H7 (cell line): Measurements from ENCODE around the gene CFAP97D2. TPM values are rescaled to one million over a fixed set of nuclear protein-coding genes. Genes with fewer than 3 reads are reported as not detected.

ENCODE experiments used
- DNase-seq: peaks from one replicate; pipeline ENCODE4 v3.0.0; 2012
- H3K27me3 ChIP-seq: 2 replicates; pipeline ENCODE4 v1.6.0; 2011; ENCODE audit warnings: mild to moderate bottlenecking, low read length; ENCODE audit not compliant: control insufficient read depth, insufficient read depth
- H3K36me3 ChIP-seq: replicated peaks from 2 replicates; pipeline ENCODE4 v1.5.1; 2011; ENCODE audit warnings: low read length; ENCODE audit not compliant: control insufficient read depth, insufficient read depth
- H3K4me3 ChIP-seq: 2 replicates; pipeline ENCODE4 v1.5.1; 2011; ENCODE audit warnings: low read depth, mild to moderate bottlenecking, control low read depth, low read length, moderate library complexity; ENCODE audit not compliant: insufficient read depth
- total RNA-seq: library from RNA; depleted of rRNA; stranded (reverse); fragments of >200 nt; shearing (Covaris generic); gene quantifications from 2 replicates; pipeline ENCODE4 v1.2.3, GENCODE V29; 2014

CFAP97D2 gene
- total RNA-seq, 1 experiment from 2014 or later, result not detected

DNA sequence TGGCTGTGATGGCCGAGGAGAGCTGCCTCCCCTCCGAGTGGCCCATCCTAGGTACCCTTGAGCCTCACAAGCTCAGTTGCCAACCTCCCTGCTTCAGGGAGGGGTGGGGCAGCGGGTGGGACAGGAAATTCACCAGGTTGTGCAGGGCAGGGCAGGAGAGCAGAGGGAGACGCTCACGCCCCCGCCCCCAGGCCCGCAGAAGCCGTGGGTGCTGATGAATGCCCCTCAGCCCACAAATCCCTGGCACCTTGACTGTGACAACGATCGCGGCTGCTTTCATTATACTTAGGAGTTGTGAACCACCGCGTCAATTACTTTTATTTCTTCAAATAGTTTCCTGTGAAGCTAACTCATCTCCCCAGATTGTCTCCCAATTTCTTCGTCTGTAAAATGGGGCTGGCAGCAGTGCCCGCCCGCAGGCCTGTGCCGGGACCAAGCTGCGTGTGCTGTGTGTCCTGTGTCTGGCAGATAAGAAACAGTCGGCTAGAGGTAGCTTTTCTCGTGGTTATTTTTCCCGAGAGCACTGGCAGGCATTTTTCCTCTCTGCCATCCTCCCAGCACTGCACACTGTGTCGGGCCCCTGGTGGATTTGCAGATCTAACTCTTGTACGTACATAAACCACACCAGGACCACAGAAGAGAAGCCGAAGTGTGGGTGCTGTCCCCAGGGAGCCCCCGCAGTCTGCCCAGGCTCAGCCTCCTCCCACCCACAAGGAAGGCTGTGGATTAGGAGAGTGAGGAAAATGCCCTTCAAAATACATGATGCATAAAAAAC, 38.7 kb upstream of the CFAP97D2 start:
- no peak for DNase-seq
- Histone ChIP-seq H3K4me3 (no peak overlapping the region), H3K27me3 (no peaks in the 10 kb centered on the region; the same call in 1 of the 2 replicates), H3K36me3 (no peaks in the 10 kb centered on the region)

DNA sequence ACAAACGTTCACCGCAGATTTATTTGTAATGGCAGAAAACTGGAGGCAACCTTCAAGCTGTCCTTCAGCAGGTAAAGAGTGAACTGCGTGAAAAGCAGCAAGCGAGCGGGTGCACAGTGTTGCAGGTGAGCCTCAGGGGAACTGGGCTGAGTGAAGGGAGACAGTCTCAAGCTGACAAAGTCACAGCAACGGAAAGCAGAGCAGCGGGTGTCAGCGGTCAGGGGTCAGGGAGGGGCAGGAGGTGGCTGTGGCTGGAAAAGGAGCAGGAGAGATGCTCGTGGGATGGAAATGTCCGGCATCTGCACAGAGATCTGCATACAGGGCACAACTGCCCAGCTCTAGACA, 38.2 kb upstream of the CFAP97D2 start:
- H3K27me3 ChIP-seq, result no peaks in the 10 kb centered on the region
- no peaks in the 10 kb centered on the region for H3K36me3 ChIP-seq
- no peak overlapping the region for H3K4me3 ChIP-seq
- DNase-seq, result no peak

DNA sequence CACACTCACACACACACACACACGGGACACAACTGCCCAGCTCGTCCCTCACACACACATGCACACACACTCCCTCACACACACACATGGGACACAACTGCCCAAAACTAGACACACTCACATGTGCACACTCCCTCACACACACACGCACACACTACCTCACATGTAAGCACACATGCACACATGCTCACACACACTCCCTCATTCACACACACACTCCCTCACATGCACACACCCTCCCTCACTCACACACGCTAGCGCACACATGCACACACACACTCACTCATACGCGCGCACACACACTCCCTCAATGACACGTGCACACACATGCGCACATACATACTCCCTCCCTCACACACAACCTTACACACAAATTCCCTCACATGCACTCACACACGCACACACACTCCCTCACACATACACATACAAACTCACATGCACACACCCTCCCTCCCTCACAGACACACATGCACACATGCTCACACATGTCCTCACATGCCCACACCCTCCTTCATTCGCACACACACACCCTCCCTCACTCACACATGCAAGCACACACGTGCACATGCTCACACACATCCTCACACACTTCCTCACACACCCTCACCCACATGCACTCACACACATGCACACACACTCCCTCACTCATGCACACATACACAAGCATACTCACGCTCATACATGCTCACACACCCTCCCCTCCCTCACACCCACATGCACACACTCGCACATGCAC, 37.6 kb upstream of the CFAP97D2 start:
- H3K4me3 ChIP-seq, result no peak overlapping the region
- no peaks in the 10 kb centered on the region for H3K27me3 ChIP-seq
- H3K36me3 ChIP-seq, result no peaks in the 10 kb centered on the region
- no peak for DNase-seq

DNA sequence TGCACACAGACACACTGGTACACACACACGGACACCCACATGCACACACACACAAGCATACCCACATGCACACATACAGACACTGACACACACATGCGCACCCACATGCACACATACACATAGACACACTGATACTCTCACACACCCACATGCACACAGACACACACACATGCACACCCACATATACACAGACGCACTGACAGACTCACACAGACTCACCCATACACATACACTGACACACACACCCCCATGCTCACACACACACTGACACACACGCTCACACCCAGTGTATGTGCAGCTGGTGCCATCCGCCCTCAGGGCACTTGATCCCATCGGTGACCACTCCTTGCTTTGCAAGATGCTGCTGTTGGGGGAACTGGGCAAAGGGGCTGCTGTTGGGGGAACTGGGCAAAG, 36.9 kb upstream of the CFAP97D2 start:
- Histone ChIP-seq H3K36me3 (no peaks in the 10 kb centered on the region), H3K4me3 (no peak overlapping the region), H3K27me3 (no peaks in the 10 kb centered on the region)
- no peak for DNase-seq

DNA sequence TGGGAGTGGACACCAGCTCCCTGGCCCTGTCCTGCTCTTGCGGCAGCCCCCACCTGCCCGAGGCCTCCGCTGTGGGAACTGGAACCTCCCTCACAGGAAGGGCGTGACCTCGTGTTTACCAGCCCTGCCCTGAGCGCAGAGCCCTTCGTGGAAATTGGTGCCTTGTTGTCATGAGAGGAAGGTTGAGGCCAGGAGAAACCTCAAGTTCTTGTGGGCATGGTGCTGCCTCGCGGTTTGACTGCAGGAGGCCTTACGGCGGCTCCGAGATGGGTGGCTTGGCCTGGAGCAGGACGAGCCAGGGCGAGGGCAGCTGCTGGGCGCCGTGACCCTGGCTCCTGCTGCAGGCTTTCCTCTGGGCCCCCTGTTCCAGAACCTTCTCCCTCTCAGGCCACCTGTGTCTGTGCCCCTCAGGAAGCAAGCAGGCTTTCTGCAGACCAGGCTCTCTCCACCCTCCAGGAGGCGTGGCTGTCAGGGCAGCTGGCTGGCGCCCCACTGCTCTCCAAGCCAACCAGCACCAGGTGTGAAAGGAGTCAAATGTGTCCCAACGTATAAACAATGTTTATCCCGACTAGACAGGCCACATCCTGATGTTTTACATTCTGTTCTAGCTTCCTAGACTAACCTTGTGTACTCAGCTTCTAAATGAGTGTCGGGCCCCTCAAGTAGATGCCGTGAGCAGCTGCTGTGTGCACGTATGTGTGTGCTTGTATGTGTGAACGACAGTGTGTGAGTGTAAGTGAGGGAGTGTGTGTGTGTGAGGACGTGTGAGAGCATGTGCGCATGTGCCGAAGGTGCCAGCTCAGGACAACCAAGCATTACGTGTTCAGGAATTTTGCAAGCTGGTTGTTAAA, 36.2 kb upstream of the CFAP97D2 start:
- no peak for DNase-seq
- H3K36me3 ChIP-seq, result no peaks in the 10 kb centered on the region

DNA sequence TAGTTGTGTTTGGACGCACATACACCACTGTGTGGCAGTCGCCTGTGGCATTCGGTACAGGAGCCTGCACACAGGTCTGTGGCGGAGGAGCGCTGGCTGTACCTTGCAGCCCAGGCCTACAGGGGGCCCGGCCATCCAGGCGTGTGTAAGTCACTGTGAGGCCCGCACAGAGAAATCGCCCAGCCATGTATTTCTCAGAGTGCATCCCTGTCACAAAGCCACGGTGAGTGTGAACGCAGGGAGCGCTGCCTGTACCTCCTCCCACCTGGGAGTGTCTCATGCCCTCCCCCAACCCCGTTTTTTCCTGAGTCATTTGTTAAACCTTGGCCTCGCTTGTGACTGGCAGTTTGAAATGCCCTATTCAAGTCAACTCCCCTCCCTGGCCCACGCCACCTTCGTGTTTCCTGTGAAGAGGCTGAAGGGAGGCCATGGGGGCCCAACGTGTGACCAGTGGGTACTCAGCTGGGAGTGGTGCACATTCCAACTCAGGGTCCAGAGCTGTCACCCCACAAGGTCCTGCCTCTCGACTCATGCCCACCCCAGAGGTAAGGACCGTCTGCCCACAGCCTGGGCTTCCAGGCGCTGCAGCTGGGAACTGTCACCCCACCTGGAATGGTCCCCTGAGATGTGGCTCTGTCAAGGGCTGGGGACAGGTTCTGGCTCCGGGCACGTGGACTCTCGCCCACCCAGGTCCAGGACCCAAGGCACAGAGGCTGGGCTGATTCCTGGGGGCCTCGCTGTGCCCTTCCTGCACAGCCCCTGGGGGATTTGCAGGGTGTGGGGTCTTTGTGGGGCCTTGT, 35.1 kb upstream of the CFAP97D2 start:
- no peaks in the 10 kb centered on the region for H3K36me3 ChIP-seq
- DNase-seq, result peak; percentile 89

More for the DNA sequence above, 36.2 kb upstream of the CFAP97D2 start:
- no peak overlapping the region for H3K4me3 ChIP-seq
- H3K27me3 ChIP-seq, result no peaks in the 10 kb centered on the region

DNA sequence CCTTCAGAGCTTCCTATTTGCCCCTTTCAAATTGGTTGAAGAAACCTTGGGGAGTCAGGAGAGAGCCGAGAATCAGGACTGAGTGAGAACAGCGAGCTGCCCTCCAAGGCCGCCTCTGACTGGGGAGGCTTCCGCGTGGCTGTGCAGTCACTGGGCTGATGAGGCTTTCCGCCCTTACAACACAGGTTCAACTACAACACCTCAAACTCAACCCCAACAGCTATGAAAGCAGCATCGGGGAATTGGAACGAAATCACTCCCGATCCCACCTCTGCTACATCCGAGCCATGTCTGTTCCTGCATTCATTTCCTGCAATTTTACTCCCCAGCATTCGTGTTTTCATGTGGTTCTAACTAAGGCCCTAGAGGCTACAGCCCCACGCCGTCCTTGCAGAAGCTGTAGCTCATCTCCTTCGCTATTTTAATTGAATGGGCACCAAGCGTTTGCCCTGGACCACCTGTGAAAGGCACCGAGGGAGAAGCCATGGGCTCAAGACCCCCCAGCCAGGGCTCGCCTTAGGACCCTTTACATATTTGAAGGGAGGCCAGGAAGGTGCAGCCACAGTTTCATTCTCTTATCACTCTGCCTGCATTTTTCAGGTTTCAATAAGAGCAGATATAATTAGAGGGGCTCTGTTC, 34.3 kb upstream of the CFAP97D2 start:
- Histone ChIP-seq H3K4me3 (no peak overlapping the region), H3K36me3 (no peaks in the 10 kb centered on the region), H3K27me3 (no peaks in the 10 kb centered on the region)
- no peak for DNase-seq

More for the DNA sequence above, 35.1 kb upstream of the CFAP97D2 start:
- no peak overlapping the region for H3K4me3 ChIP-seq
- no peaks in the 10 kb centered on the region for H3K27me3 ChIP-seq

DNA sequence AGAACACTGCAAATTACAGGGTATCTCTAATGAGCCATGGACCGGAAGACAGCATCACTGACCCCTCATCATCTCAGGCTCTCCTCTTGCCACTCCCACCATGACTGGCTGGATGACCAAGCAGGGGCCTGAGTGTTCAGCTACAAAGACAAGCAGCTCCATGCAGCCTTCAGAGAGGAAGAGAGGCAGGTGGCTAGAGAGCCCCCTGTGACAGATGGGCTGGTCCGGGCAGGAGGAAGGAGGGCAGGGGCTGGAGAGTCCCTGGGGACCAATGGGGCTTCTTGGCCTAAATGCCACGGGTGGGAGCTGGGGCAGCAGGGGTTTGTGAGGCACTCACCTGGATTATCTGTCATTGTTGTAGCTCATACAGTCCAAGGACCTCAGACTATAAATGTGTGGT, 33.8 kb upstream of the CFAP97D2 start:
- no peaks in the 10 kb centered on the region for H3K36me3 ChIP-seq
- H3K27me3 ChIP-seq, result no peaks in the 10 kb centered on the region

DNA sequence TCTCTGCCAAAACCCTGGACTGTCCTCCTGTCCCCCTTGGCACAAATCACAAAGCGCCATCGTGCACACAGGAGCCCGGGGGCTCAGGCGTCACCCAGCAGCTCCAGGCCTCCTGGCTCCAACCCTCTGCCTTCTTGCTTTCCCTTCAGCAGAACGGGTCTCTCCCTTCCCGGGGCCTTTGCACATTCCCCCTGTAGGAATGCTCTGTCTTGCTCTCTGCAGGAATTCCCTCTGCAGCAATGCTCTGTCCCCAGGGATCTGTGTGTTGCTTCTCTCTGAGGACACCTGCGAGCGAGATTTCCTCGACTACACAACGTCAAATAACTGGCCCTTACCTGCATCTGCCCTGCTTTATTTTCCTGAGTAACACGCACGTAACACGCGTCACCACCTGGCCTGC, 33.3 kb upstream of the CFAP97D2 start:
- DNase-seq, result no peak
- no peaks in the 10 kb centered on the region for H3K36me3 ChIP-seq
- no peak overlapping the region for H3K4me3 ChIP-seq
- no peaks in the 10 kb centered on the region for H3K27me3 ChIP-seq

More for the DNA sequence above, 33.8 kb upstream of the CFAP97D2 start:
- DNase-seq, result no peak
- no peak overlapping the region for H3K4me3 ChIP-seq

DNA sequence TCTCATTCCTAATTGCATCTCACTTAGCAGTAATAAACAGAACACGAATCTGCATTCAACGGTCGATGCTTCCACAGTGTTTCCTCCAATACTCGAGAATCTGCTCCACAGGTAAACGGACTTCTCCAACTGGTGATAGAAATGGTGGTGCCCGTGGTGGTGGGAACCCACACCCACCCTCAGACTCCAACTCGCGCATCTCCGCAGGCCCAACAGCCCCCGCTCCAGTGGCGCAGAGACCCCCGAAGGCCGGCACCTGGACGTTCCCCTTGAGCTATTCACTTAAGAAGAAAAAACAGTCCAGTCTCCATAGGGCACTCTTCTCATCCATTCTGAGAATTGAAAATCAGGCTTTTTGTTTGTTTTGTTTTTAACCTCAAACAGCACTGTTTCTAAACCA, 32.9 kb upstream of the CFAP97D2 start:
- no peaks in the 10 kb centered on the region for H3K36me3 ChIP-seq
- DNase-seq, result peak; percentile 39
- H3K4me3 ChIP-seq, result no peak overlapping the region
- no peaks in the 10 kb centered on the region for H3K27me3 ChIP-seq

DNA sequence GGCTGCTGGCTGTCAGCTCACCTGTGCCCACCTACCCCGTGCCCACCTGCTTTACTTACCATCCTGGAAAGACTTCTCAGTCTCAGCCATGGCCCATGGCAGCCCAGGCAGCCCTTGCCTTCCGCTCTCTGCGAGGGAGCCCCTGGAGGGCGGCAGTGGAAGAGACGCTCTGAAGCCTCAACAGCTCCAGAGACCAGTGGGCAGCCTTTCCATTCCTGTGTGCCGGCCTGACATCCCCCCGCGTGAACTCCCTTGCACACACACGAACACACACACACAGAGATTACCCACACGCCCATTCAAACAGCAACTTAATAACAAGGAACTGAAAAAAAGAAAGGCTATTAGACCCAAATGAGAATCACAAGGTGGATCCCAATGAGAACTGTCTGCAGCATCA, 32.4 kb upstream of the CFAP97D2 start:
- Histone ChIP-seq H3K36me3 (no peaks in the 10 kb centered on the region), H3K27me3 (no peaks in the 10 kb centered on the region), H3K4me3 (no peak overlapping the region)
- DNase-seq, result peak; percentile 90

DNA sequence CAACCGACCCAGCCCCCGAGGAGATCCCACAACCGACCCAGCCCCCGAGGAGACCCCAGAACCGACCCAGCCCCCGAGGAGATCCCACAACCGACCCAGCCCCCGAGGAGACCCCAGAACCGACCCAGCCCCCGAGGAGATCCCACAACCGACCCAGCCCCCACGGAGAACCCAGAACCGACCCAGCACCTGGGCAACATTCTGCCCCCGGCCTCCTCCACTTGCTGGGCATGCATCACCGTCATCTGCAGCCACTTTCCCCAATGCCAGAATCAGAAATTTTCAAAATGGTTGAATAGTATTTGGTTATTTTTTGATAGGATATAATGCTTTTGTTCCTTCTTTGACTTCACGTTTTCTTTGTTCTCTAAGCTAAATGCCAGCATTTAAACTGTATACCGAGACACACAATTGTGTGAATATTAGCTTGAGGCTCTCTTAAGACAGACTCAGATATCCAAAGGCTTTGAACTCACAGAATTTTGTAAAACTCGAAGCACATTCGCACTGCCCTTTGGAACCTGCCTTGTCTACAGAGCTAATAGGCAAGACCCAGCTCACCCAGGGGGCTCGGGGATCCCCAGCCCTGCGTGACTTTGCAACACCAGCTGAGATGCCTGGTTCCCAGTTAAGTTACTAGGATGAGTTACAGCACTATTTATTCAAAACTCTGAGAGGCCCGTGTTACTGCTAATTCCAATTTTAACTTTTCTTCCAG, 31.1 kb upstream of the CFAP97D2 start:
- no peak overlapping the region for H3K4me3 ChIP-seq
- no peaks in the 10 kb centered on the region for H3K27me3 ChIP-seq
- H3K36me3 ChIP-seq, result no peaks in the 10 kb centered on the region
- DNase-seq, result peak; percentile 41

DNA sequence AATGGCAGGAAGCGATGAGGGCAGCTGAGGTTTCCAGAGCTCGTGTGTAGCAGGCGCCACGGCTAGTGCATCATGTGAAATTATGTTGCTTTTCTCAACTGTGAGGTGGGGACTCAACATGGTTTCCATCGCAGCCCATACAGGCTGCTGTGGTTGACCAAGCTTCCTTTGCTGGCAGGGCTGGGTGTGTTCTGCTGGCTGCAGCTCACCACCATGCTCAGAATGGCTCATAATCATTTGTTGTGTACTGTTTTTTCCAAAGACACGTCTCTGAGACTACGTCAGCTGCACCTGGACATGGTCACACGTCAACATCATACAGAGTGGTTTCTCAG, 30.6 kb upstream of the CFAP97D2 start:
- DNase-seq, result peak; percentile 26
- no peaks in the 10 kb centered on the region for H3K36me3 ChIP-seq
- no peak overlapping the region for H3K4me3 ChIP-seq
- no peaks in the 10 kb centered on the region; the same call in 1 of the 2 replicates for H3K27me3 ChIP-seq
